ENCODE measurements around the gene GNB1L. TPM values are rescaled to one million over a fixed set of nuclear protein-coding genes. Genes with fewer than 3 reads are reported as not detected.

GNB1L gene
- total and polyA plus RNA-seq, 9 of the 15 experiments (the other 6 are each of a cell fraction or from before 2014, with no cell fraction given), result 0.56 to 50.5 (median 10.2) TPM

- no peak for TF ChIP-seq ETS2 (tag; IDR thresholded peaks at IDR 0.05; ENCODE audit: borderline replicate concordance, poor library complexity, severe bottlenecking)
- TF ChIP-seq TCF15 (CRISPR knock-in tag; IDR thresholded peaks at IDR 0.05), result no peak
- no peak for TF ChIP-seq HNRNPH1 (optimal IDR thresholded peaks at IDR 0.05; ENCODE audit: low read depth, low read length)
- no peak for TF ChIP-seq ZNF140 (CRISPR knock-in tag; IDR thresholded peaks at IDR 0.05)
- TF ChIP-seq, protein P1, sequence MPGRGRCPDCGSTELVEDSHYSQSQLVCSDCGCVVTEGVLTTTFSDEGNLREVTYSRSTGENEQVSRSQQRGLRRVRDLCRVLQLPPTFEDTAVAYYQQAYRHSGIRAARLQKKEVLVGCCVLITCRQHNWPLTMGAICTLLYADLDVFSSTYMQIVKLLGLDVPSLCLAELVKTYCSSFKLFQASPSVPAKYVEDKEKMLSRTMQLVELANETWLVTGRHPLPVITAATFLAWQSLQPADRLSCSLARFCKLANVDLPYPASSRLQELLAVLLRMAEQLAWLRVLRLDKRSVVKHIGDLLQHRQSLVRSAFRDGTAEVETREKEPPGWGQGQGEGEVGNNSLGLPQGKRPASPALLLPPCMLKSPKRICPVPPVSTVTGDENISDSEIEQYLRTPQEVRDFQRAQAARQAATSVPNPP (IDR thresholded peaks at IDR 0.05; ENCODE audit: borderline replicate concordance, insufficient read depth, insufficient read length), result no peak
- no peak for TF ChIP-seq MEIS2 (IDR thresholded peaks at IDR 0.05; ENCODE audit: partially characterized antibody)
- TF ChIP-seq, protein P2, sequence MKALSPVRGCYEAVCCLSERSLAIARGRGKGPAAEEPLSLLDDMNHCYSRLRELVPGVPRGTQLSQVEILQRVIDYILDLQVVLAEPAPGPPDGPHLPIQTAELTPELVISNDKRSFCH (CRISPR knock-in tag; IDR thresholded peaks at IDR 0.05), result no peak
- TF ChIP-seq, protein P2 (tag; IDR thresholded peaks at IDR 0.05), result peak; percentile 62; the same call in 1 of the 2 replicates
- TF ChIP-seq NCOA4 (IDR thresholded peaks at IDR 0.05; ENCODE audit: partially characterized antibody), result no peak
- TF ChIP-seq XRCC4 (IDR thresholded peaks at IDR 0.05; ENCODE audit: extremely low read depth, insufficient read depth, insufficient read length), result no peak
- no peak for TF ChIP-seq ZNF764 (CRISPR knock-in tag; IDR thresholded peaks at IDR 0.05; ENCODE audit: low read depth)
- TF ChIP-seq SUPT5H (IDR thresholded peaks at IDR 0.05), result no peak
- no peak for TF ChIP-seq KLF6 (CRISPR knock-in tag; IDR thresholded peaks at IDR 0.05; ENCODE audit: borderline replicate concordance)
- no peak for TF ChIP-seq CC2D1A (IDR thresholded peaks at IDR 0.05)
- TF ChIP-seq RB1 (IDR thresholded peaks at IDR 0.05; ENCODE audit: low read depth), result peak; percentile 33; the same call in 1 of the 2 replicates
- no peak for TF ChIP-seq SP1 (CRISPR knock-in tag; IDR thresholded peaks at IDR 0.05)
- no peak for TF ChIP-seq HOXB6 (CRISPR knock-in tag; IDR thresholded peaks at IDR 0.05; ENCODE audit: borderline replicate concordance)
- TF ChIP-seq POLR2AphosphoS5 (IDR thresholded peaks at IDR 0.05; ENCODE audit: control insufficient read depth, insufficient read depth, low read depth, low read length), result no peak
- TF ChIP-seq FOSL1 (tag; conservative IDR thresholded peaks at IDR 0.05), result no peak
- no peak for TF ChIP-seq HSF4 (CRISPR knock-in tag; IDR thresholded peaks at IDR 0.05; ENCODE audit: borderline replicate concordance)
- TF ChIP-seq ZNF143 (CRISPR knock-in tag; IDR thresholded peaks at IDR 0.05), result no peak
- no peak for TF ChIP-seq ZNF239 (CRISPR knock-in tag; IDR thresholded peaks at IDR 0.05)
- no peak for TF ChIP-seq POLR2AphosphoS2 (IDR thresholded peaks at IDR 0.05; ENCODE audit: low read length)
- no peak for TF ChIP-seq GTF2B (IDR thresholded peaks at IDR 0.05; ENCODE audit: extremely low read depth, insufficient read length)
Observed at GRCh38 chr22:19762568-19763457, 91.9 kb downstream of the GNB1L start (continued).
